Cardiac muscle cell (in vitro differentiated cells and primary cell): ENCODE measurements around the gene MS4A13. TPM values are rescaled to one million over a fixed set of nuclear protein-coding genes. Genes with fewer than 3 reads are reported as not detected.

Source experiments
- DNase-seq, 2 donors: peaks; one replicate each; pipeline versions ENCODE4 v3.0.0 to v3.0.0-alpha.2; 2010 to 2017; ENCODE audit warnings: low read depth in 1 of 2, low spot score in 1 of 2
- H3K27ac ChIP-seq: fragments of 200-600 bp; sonication (generic); 2 replicates; pipeline ENCODE4 v1.5.1; 2016
- H3K27me3 ChIP-seq: fragments of 200-600 bp; sonication (generic); 2 replicates; pipeline ENCODE4 v1.6.0; 2016; ENCODE audit warnings: control low read depth
- H3K36me3 ChIP-seq: fragments of 200-600 bp; sonication (generic); 2 replicates; pipeline ENCODE4 v1.5.1; 2016; ENCODE audit warnings: control low read depth
- H3K4me1 ChIP-seq: fragments of 200-600 bp; sonication (generic); 2 replicates; pipeline ENCODE4 v1.8.1; 2017; ENCODE audit warnings: low read depth, mild to moderate bottlenecking, mixed run types
- H3K4me3 ChIP-seq: fragments of 200-600 bp; sonication (generic); 2 replicates; pipeline ENCODE4 v1.5.1; 2016; ENCODE audit warnings: mild to moderate bottlenecking
- H3K9me3 ChIP-seq: fragments of 200-600 bp; sonication (generic); 2 replicates; pipeline ENCODE4 v1.5.1; 2017; ENCODE audit warnings: low read depth, mild to moderate bottlenecking, control low read depth
- polyA plus RNA-seq: library from polyadenylated mRNA; unstranded; fragments of >200 nt; fragmentation: Nextera tagmentation; extraction: Ambion mirVana; gene quantifications from 2 replicates; pipeline ENCODE4 v1.2.1, GENCODE V29; 2016
- total RNA-seq: library from RNA; depleted of rRNA; stranded (reverse); fragments of >200 nt; gene quantifications from 2 replicates; pipeline ENCODE4 v1.2.3, GENCODE V29; 2016
- TF ChIP-seq, protein P1 (sequence below): IDR thresholded peaks from 2 replicates; pipeline ENCODE4 v1.5.1; 2012; ENCODE audit warnings: low read depth, mild to moderate bottlenecking, low read length

Gene MS4A13
- total and polyA plus RNA-seq, 2 experiments from 2014 or later, result not detected

GRCh38 chr11:60544077-60544476 is 28.9 kb downstream of the MS4A13 start:
- Histone ChIP-seq H3K27ac (no peak overlapping the region), H3K4me3 (no peak overlapping the region), H3K27me3 (no peaks in the 10 kb centered on the region), H3K9me3 (no peaks in the 10 kb centered on the region), H3K4me1 (no peaks in the 10 kb centered on the region), H3K36me3 (no peaks in the 10 kb centered on the region)
- no peak for DNase-seq
- TF ChIP-seq, protein P1, sequence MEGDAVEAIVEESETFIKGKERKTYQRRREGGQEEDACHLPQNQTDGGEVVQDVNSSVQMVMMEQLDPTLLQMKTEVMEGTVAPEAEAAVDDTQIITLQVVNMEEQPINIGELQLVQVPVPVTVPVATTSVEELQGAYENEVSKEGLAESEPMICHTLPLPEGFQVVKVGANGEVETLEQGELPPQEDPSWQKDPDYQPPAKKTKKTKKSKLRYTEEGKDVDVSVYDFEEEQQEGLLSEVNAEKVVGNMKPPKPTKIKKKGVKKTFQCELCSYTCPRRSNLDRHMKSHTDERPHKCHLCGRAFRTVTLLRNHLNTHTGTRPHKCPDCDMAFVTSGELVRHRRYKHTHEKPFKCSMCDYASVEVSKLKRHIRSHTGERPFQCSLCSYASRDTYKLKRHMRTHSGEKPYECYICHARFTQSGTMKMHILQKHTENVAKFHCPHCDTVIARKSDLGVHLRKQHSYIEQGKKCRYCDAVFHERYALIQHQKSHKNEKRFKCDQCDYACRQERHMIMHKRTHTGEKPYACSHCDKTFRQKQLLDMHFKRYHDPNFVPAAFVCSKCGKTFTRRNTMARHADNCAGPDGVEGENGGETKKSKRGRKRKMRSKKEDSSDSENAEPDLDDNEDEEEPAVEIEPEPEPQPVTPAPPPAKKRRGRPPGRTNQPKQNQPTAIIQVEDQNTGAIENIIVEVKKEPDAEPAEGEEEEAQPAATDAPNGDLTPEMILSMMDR, result no peak

DNA sequence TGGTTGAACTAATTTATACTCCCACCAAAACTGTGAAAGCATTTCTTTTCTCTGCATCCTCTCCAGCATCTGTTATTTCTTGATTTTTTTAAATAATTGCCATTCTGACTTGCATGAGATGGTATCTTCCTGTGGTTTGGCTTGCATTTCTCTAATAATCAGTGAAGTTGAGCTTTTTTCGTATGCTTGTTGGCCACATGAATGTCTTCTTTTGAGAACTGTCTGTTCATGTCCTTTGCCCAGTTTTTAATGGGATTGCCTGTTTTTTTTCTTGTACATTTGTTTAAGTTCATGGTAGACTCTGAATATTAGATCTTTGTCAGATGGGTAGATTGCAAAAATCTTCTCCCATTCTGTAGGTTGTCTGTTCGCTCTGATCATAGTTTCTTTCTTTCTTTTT is 46.1 kb downstream of the MS4A13 start:
- H3K27me3 ChIP-seq, result no peaks in the 10 kb centered on the region
- H3K4me1 ChIP-seq, result no peaks in the 10 kb centered on the region
- H3K36me3 ChIP-seq, result no peaks in the 10 kb centered on the region
- H3K4me3 ChIP-seq, result no peak overlapping the region
- no peaks in the 10 kb centered on the region for H3K9me3 ChIP-seq
- no peak for DNase-seq
- TF ChIP-seq, protein P1, result no peak
- no peak overlapping the region for H3K27ac ChIP-seq

GRCh38 chr11:60563553-60564235 is 48.5 kb downstream of the MS4A13 start:
- H3K27me3 ChIP-seq, result no peaks in the 10 kb centered on the region
- no peak for DNase-seq
- no peak overlapping the region for H3K27ac ChIP-seq
- TF ChIP-seq, protein P1, result no peak
- H3K36me3 ChIP-seq, result no peaks in the 10 kb centered on the region
- H3K9me3 ChIP-seq, result no peaks in the 10 kb centered on the region
- H3K4me3 ChIP-seq, result no peak overlapping the region
- no peaks in the 10 kb centered on the region for H3K4me1 ChIP-seq

- H3K27me3 ChIP-seq, result no peaks in the 10 kb centered on the region
- no peak for DNase-seq
- H3K4me1 ChIP-seq, result no peaks in the 10 kb centered on the region
- H3K36me3 ChIP-seq, result no peaks in the 10 kb centered on the region
- TF ChIP-seq, protein P1, result no peak
- H3K9me3 ChIP-seq, result no peaks in the 10 kb centered on the region
- H3K27ac ChIP-seq, result no peak overlapping the region
- H3K4me3 ChIP-seq, result no peak overlapping the region
These were observed 51.6 kb downstream of the MS4A13 start for GRCh38 chr11:60566776-60567175.

DNA sequence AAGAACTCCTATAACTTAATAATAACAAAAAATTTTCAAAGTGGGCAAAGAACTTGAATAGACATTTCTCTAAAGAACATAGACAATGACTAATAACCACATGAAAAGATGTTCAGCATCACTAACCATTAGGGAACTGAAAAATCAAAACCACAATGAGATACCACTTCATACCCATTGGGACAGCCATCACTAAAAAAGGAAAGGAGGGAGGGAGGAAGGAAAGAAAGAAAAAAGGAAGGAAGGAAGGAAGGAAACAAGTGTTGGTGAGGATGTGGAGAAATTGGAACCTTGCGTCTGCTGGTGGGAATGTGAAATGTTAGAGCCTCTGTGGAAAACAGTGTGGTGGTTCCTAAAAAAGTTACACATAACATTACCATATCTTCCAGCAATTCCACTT is 55.8 kb downstream of the MS4A13 start:
- Histone ChIP-seq H3K27ac (no peak overlapping the region), H3K9me3 (no peaks in the 10 kb centered on the region), H3K27me3 (no peaks in the 10 kb centered on the region), H3K36me3 (no peaks in the 10 kb centered on the region), H3K4me1 (no peaks in the 10 kb centered on the region), H3K4me3 (no peak overlapping the region)
- TF ChIP-seq, protein P1, result no peak
- DNase-seq, result no peak

DNA sequence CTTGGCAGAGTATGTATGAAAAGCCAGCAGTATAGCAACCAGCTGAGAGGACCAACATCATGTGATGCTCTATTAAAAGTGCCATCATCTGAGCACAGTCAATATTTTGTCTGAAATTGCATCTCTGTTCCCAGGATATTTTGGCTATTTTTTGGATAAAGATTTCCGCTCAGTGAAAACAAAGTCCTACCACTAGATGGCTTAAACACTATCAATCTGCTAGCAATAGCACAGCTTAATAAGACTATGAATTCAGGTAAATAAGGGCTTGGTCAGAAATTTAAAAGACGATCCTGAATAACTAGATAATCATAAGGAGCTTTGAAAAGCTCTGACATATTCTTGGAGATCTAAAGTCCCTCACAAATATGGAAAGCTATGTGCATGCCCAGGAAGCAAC is 74.4 kb downstream of the MS4A13 start:
- TF ChIP-seq, protein P1, result no peak
- H3K4me1 ChIP-seq, result no peaks in the 10 kb centered on the region
- no peaks in the 10 kb centered on the region for H3K27me3 ChIP-seq
- DNase-seq, result no peak
- no peak overlapping the region for H3K27ac ChIP-seq
- no peak overlapping the region for H3K4me3 ChIP-seq
- H3K9me3 ChIP-seq, result no peaks in the 10 kb centered on the region
- H3K36me3 ChIP-seq, result no peaks in the 10 kb centered on the region
